ENCODE data around the gene IDE.

Gene IDE

GRCh38 chr10:92411406-92411805 lies 162.5 kb downstream of the IDE start:
- Histone ChIP-seq H3K4me3 (ENCODE audit: low read length, poor library complexity, severe bottlenecking) (no peak overlapping the region), H3F3A (ENCODE audit: low read depth) (no peaks in the 10 kb centered on the region), H3K27me3 (ENCODE audit: insufficient read depth, low read length, poor library complexity, severe bottlenecking) (no peaks in the 10 kb centered on the region), H3K9ac (ENCODE audit: low read depth, low read length, poor library complexity, severe bottlenecking) (no peak overlapping the region), H3K4me1 (ENCODE audit: insufficient read depth, low read length, poor library complexity, severe bottlenecking) (no peaks in the 10 kb centered on the region), H3K36me3 (ENCODE audit: insufficient read depth, low read length) (no peaks in the 10 kb centered on the region), H2AFZ (ENCODE audit: low read length) (no peak overlapping the region), H4K20me1 (ENCODE audit: insufficient read depth, low read length, poor library complexity, severe bottlenecking) (no peaks in the 10 kb centered on the region), H3K79me2 (ENCODE audit: insufficient read depth, low read length) (no peaks in the 10 kb centered on the region), H3K9me2 (replicated peaks; ENCODE audit: low read depth, low read length) (no peaks in the 10 kb centered on the region), H3K9me3 (ENCODE audit: insufficient read depth, low read depth, low read length) (no peaks in the 10 kb centered on the region), H3K4me2 (ENCODE audit: low read depth, low read length, poor library complexity, severe bottlenecking) (no peak overlapping the region)
- TF ChIP-seq EZH2phosphoT487 (IDR thresholded peaks at IDR 0.05; ENCODE audit: borderline replicate concordance) (no peak), CTCF (conservative IDR thresholded peaks at IDR 0.05; ENCODE audit: low read length) (no peak)

GRCh38 chr10:92410501-92410900 lies 163.4 kb downstream of the IDE start:
- no peak overlapping the region for H3K4me3 ChIP-seq (ENCODE audit: low read length, poor library complexity, severe bottlenecking)
- no peak overlapping the region for H3K4me2 ChIP-seq (ENCODE audit: low read depth, low read length, poor library complexity, severe bottlenecking)
- no peaks in the 10 kb centered on the region for H3K9me3 ChIP-seq (ENCODE audit: insufficient read depth, low read depth, low read length)
- no peaks in the 10 kb centered on the region for H3K36me3 ChIP-seq (ENCODE audit: insufficient read depth, low read length)
- no peaks in the 10 kb centered on the region for H3K9me2 ChIP-seq (replicated peaks; ENCODE audit: low read depth, low read length)
- H3K79me2 ChIP-seq (ENCODE audit: insufficient read depth, low read length): no peaks in the 10 kb centered on the region
- TF ChIP-seq CTCF (conservative IDR thresholded peaks at IDR 0.05; ENCODE audit: low read length): no peak
- TF ChIP-seq EZH2phosphoT487 (IDR thresholded peaks at IDR 0.05; ENCODE audit: borderline replicate concordance): no peak
- H3K9ac ChIP-seq (ENCODE audit: low read depth, low read length, poor library complexity, severe bottlenecking): no peak overlapping the region
- H3K27me3 ChIP-seq (ENCODE audit: insufficient read depth, low read length, poor library complexity, severe bottlenecking): no peaks in the 10 kb centered on the region
- H2AFZ ChIP-seq (ENCODE audit: low read length): no peak overlapping the region
- H4K20me1 ChIP-seq (ENCODE audit: insufficient read depth, low read length, poor library complexity, severe bottlenecking): no peaks in the 10 kb centered on the region
- no peaks in the 10 kb centered on the region for H3K4me1 ChIP-seq (ENCODE audit: insufficient read depth, low read length, poor library complexity, severe bottlenecking)
- no peaks in the 10 kb centered on the region for H3F3A ChIP-seq (ENCODE audit: low read depth)

- Histone ChIP-seq H3K9me2 (replicated peaks; ENCODE audit: low read depth, low read length) (no peaks in the 10 kb centered on the region), H3K9ac (ENCODE audit: low read depth, low read length, poor library complexity, severe bottlenecking) (no peak overlapping the region), H3K27me3 (ENCODE audit: insufficient read depth, low read length, poor library complexity, severe bottlenecking) (no peaks in the 10 kb centered on the region), H2AFZ (ENCODE audit: low read length) (no peak overlapping the region), H3K4me1 (ENCODE audit: insufficient read depth, low read length, poor library complexity, severe bottlenecking) (no peaks in the 10 kb centered on the region), H3F3A (ENCODE audit: low read depth) (no peaks in the 10 kb centered on the region), H3K79me2 (ENCODE audit: insufficient read depth, low read length) (no peaks in the 10 kb centered on the region), H4K20me1 (ENCODE audit: insufficient read depth, low read length, poor library complexity, severe bottlenecking) (no peaks in the 10 kb centered on the region), H3K4me2 (ENCODE audit: low read depth, low read length, poor library complexity, severe bottlenecking) (no peak overlapping the region), H3K36me3 (ENCODE audit: insufficient read depth, low read length) (no peaks in the 10 kb centered on the region), H3K9me3 (ENCODE audit: insufficient read depth, low read depth, low read length) (no peaks in the 10 kb centered on the region), H3K4me3 (ENCODE audit: low read length, poor library complexity, severe bottlenecking) (no peak overlapping the region)
- TF ChIP-seq EZH2phosphoT487 (IDR thresholded peaks at IDR 0.05; ENCODE audit: borderline replicate concordance) (no peak), CTCF (conservative IDR thresholded peaks at IDR 0.05; ENCODE audit: low read length) (no peak)
Observed at GRCh38 chr10:92408017-92408361, 165.9 kb downstream of the IDE start.
